ENCODE data around the gene CADPS. TPM values are rescaled to one million over a fixed set of nuclear protein-coding genes. Genes with fewer than 3 reads are reported as not detected.

CADPS gene
- total RNA-seq, 2 experiments from 2014 or later = not detected

- Mint-ChIP-seq H3K9me3 (no peaks in the 10 kb centered on the region), H3K27ac (no peak overlapping the region), H3K4me3 (no peak overlapping the region), H3K27me3 (no peaks in the 10 kb centered on the region), H3K4me1 (no peaks in the 10 kb centered on the region), H3K36me3 (ENCODE audit: low read depth) (no peaks in the 10 kb centered on the region)
- CTCF ChIA-PET = no interaction called here
- no peak for DNase-seq
- POLR2A ChIA-PET = no interaction called here
These were observed 29.2 kb downstream of the CADPS start for GRCh38 chr3:62845996-62846395.

DNA sequence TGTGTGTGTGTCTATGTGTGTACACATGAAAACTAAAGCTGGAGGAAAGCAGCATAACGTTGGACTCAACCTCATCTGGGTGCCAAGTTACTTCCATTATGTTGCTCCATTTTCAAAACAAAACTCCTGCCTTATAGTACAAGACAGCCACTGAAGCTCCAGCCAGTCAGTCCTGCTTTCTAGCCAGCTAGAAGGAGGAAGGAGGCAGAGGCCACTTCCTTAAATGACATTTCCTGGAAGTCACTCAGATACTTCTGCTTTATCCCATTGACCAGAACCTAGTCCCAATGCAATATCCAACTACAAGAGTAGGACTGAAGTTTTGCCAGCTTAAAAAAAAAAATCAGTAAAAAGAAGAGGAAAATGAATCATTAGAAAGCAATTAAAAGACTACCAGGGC lies 31.7 kb downstream of the CADPS start:
- ChIA-PET CTCF (no interaction called here), POLR2A (no interaction called here)
- no peak for DNase-seq
- no peaks in the 10 kb centered on the region for H3K27me3 Mint-ChIP-seq
- no peak overlapping the region for H3K4me3 Mint-ChIP-seq
- H3K36me3 Mint-ChIP-seq (ENCODE audit: low read depth) = no peaks in the 10 kb centered on the region
- H3K27ac Mint-ChIP-seq = no peak overlapping the region
- no peaks in the 10 kb centered on the region for H3K4me1 Mint-ChIP-seq
- H3K9me3 Mint-ChIP-seq = no peaks in the 10 kb centered on the region

- ChIA-PET POLR2A (no interaction called here), CTCF (no interaction called here)
- no peaks in the 10 kb centered on the region for H3K36me3 Mint-ChIP-seq (ENCODE audit: low read depth)
- H3K4me3 Mint-ChIP-seq = no peak overlapping the region
- H3K9me3 Mint-ChIP-seq = no peaks in the 10 kb centered on the region
- H3K27me3 Mint-ChIP-seq = no peaks in the 10 kb centered on the region
- H3K27ac Mint-ChIP-seq = no peak overlapping the region
- no peak for DNase-seq
- no peaks in the 10 kb centered on the region for H3K4me1 Mint-ChIP-seq
These were observed 35.5 kb downstream of the CADPS start for GRCh38 chr3:62839748-62840147.

GRCh38 chr3:62837145-62837787 lies 38.0 kb downstream of the CADPS start:
- H3K4me3 Mint-ChIP-seq = no peak overlapping the region
- H3K36me3 Mint-ChIP-seq (ENCODE audit: low read depth) = no peaks in the 10 kb centered on the region
- CTCF ChIA-PET = no interaction called here

GRCh38 chr3:62835554-62836236 lies 39.5 kb downstream of the CADPS start:
- Mint-ChIP-seq H3K27ac (no peak overlapping the region), H3K27me3 (no peaks in the 10 kb centered on the region), H3K4me3 (no peak overlapping the region), H3K4me1 (no peaks in the 10 kb centered on the region), H3K36me3 (ENCODE audit: low read depth) (no peaks in the 10 kb centered on the region), H3K9me3 (no peaks in the 10 kb centered on the region)
- POLR2A ChIA-PET = no interaction called here
- DNase-seq = no peak
- CTCF ChIA-PET = no interaction called here

More at GRCh38 chr3:62837145-62837787, 38.0 kb downstream of the CADPS start:
- POLR2A ChIA-PET = no interaction called here
- DNase-seq = no peak
- no peaks in the 10 kb centered on the region for H3K4me1 Mint-ChIP-seq
- no peaks in the 10 kb centered on the region for H3K27me3 Mint-ChIP-seq
- H3K27ac Mint-ChIP-seq = no peak overlapping the region
- no peaks in the 10 kb centered on the region for H3K9me3 Mint-ChIP-seq

DNA sequence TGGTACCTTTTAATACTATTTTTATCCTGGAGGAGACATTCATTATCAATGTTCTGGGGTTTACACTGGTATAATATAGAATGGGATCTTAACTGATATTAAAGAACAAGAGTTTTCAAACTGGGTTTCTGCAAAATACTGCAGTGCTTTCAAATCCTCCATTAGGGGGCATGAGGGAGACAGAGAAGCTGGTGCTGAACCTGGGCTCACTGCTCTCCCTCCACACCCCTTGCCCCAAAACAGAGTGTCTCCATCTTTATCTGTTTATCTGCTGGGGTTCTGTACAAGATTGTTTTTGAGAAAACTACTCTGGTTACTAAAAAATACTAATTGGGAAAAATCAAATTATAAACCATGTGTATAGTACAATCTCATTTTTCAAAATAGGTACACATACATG lies 41.7 kb downstream of the CADPS start:
- ChIA-PET CTCF (no interaction called here), POLR2A (no interaction called here)
- Mint-ChIP-seq H3K36me3 (ENCODE audit: low read depth) (no peaks in the 10 kb centered on the region), H3K9me3 (no peaks in the 10 kb centered on the region), H3K4me1 (no peaks in the 10 kb centered on the region), H3K27ac (no peak overlapping the region), H3K27me3 (no peaks in the 10 kb centered on the region), H3K4me3 (no peak overlapping the region)
- no peak for DNase-seq

DNA sequence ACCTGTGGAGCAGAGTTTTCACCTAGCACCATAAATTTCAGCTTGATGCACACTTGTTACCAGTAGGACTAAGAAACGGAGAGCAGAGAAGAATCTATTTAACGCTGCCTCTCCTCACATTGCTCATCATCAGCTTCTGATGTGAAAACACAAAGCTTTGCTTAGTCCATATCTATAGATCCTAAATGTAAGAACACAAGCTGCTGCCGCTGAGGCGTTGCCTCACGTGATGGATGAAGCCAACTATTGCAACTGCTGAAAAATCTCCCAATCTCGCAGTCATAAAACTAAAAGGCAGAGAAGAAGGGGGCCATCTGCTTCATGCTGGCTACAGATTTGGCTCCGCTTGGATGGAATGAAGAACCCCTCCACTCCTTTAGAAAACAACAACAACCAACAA lies 42.7 kb downstream of the CADPS start:
- no peak for DNase-seq
- POLR2A ChIA-PET = no interaction called here
- Mint-ChIP-seq H3K4me3 (no peak overlapping the region), H3K27ac (no peak overlapping the region), H3K36me3 (ENCODE audit: low read depth) (no peaks in the 10 kb centered on the region), H3K9me3 (no peaks in the 10 kb centered on the region), H3K27me3 (no peaks in the 10 kb centered on the region), H3K4me1 (no peaks in the 10 kb centered on the region)
- CTCF ChIA-PET = no interaction called here

DNA sequence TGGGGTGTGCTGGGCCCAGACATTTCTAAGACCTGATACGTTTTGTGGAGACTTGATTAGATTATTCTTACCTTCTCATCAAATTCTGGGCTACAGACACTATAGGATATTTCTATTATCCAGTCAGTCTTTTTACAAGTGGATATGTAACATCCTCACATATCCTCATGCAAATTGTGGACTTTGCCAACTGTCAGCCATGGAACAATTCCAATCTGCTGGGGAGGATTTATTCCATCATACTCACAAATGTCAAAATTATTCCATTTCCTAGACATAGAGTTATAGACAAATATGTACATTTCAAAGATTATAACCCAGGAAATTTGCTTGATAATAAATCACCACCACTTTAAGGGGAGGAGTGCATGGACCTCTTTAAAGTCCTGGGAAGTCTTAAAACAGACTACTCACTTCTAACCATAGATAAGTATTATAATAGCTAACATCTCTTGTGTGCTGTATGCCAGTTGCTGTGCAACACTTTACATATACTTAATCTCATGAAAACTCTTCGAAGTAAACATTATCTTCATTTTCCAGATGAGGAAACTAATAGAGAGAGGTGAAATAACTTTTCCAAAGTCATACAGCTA lies 44.4 kb downstream of the CADPS start:
- Mint-ChIP-seq H3K9me3 (no peaks in the 10 kb centered on the region), H3K4me3 (no peak overlapping the region), H3K4me1 (no peaks in the 10 kb centered on the region), H3K27ac (no peak overlapping the region), H3K27me3 (no peaks in the 10 kb centered on the region), H3K36me3 (ENCODE audit: low read depth) (no peaks in the 10 kb centered on the region)
- no peak for DNase-seq
- ChIA-PET CTCF (no interaction called here), POLR2A (no interaction called here)

DNA sequence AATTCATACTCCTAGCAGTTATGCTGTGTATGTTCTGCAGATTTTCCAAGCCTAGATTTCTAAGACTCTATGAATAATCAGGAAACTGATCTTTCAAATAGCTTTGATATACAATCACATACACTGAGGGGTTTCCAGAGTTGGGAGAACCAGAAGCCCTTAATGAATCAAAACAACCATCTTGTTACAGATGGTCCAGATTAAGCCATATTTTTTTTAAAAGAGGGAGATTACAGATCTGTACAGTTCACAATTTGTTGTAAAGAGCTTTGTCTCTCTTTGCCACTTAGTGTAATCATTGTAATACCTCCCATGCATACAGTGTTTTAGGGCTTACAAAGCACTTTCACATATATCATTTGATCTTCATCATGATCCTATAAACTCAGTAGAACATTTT lies 47.7 kb downstream of the CADPS start:
- H3K27ac Mint-ChIP-seq = no peak overlapping the region
- POLR2A ChIA-PET = no interaction called here
- no peaks in the 10 kb centered on the region for H3K36me3 Mint-ChIP-seq (ENCODE audit: low read depth)
- H3K9me3 Mint-ChIP-seq = no peaks in the 10 kb centered on the region
- no peaks in the 10 kb centered on the region for H3K4me1 Mint-ChIP-seq
- H3K27me3 Mint-ChIP-seq = no peaks in the 10 kb centered on the region
- CTCF ChIA-PET = no interaction called here
- no peak overlapping the region for H3K4me3 Mint-ChIP-seq
- DNase-seq = no peak

DNA sequence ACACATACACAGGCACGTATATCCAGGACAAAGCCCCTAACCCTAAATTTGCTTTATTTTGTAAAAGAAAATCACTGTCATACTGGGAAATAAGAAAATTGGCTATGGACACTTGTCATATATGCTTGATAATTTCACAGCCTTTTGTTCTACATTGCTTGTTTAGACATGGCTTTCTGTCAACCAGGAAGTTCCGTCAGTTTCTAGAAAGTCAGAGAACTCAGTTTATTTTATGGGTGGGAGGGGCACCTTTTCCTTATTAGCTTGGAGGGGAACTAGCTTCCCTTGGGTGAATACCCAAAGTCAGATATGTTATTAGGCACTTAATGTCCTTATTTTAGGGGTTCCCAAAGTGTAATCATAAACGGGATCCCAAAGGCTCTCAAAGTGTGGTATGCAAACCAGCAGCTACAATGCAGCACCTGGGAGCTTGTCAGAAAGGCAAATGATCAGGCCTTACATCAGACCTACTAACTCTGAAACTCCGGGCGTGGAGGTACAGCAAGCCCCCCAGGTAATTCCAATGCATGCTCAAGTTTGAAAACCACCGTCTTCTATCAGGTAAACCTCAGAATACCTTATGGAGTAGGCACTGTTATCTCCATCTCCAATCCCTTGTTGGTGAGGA lies 50.1 kb downstream of the CADPS start:
- H3K27me3 Mint-ChIP-seq = no peaks in the 10 kb centered on the region
- no peak overlapping the region for H3K4me3 Mint-ChIP-seq
- no peaks in the 10 kb centered on the region for H3K36me3 Mint-ChIP-seq (ENCODE audit: low read depth)
- DNase-seq = no peak
- ChIA-PET POLR2A (no interaction called here), CTCF (no interaction called here)
- no peak overlapping the region for H3K27ac Mint-ChIP-seq
- no peaks in the 10 kb centered on the region for H3K9me3 Mint-ChIP-seq
- H3K4me1 Mint-ChIP-seq = no peaks in the 10 kb centered on the region

DNA sequence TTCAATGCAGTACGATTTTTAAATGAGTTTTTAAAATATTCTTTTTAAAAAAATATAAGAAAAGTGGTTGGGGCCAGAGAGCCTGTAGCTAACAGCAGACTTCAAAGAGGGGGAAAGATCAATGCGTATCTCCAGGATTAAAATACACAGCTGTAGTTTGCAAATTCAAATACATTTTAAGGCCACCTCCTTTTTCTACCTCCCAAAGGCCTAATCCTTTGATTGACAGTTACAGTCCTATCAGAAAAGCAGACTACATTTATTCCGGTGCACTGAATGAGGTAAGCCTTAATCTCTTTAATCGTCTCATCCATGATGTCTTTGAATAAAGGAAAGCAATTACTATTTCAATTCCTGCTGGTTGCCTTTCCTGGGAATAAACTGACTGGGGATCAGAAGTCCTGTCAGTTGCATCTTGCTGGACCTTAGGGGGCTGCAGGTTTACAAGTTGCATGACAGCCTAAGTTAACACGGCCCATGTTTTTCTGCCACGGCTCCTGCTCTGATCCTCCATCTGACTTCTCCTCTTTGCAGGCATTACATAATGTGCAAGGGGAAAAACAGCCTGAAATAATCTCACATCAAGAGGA lies 51.7 kb downstream of the CADPS start:
- ChIA-PET CTCF (no interaction called here), POLR2A (no interaction called here)
- DNase-seq = no peak
- Mint-ChIP-seq H3K27me3 (no peaks in the 10 kb centered on the region), H3K4me1 (no peaks in the 10 kb centered on the region), H3K4me3 (no peak overlapping the region), H3K27ac (no peak overlapping the region), H3K9me3 (no peaks in the 10 kb centered on the region), H3K36me3 (ENCODE audit: low read depth) (no peaks in the 10 kb centered on the region)

DNA sequence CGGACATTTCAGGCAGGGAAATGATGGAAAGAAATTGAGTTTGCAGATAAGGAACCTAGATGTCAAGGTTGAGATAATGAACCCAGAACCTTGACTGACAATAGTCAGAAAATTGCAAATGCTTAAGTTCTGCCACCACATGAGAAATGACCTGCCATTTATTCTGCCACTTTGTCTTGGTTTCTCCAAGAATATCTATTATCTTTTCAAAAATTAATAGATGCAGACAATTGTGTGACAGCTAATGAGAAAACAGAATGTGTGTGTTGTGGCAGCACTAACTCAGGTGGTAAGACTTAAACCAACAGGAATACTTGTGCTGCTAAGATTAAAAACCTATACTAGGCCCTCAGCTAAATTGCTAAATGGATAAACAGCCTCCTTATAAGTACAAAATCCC lies 52.3 kb downstream of the CADPS start:
- ChIA-PET CTCF (no interaction called here), POLR2A (no interaction called here)
- no peaks in the 10 kb centered on the region for H3K9me3 Mint-ChIP-seq
- no peaks in the 10 kb centered on the region for H3K27me3 Mint-ChIP-seq
- no peak overlapping the region for H3K27ac Mint-ChIP-seq
- no peak for DNase-seq
- H3K4me3 Mint-ChIP-seq = no peak overlapping the region
- no peaks in the 10 kb centered on the region for H3K36me3 Mint-ChIP-seq (ENCODE audit: low read depth)
- peaks cover 5% of the 10 kb centered on the region for H3K4me1 Mint-ChIP-seq

- no peak overlapping the region for H3K4me3 Mint-ChIP-seq
- no peaks in the 10 kb centered on the region for H3K27me3 Mint-ChIP-seq
- POLR2A ChIA-PET = no interaction called here
- H3K36me3 Mint-ChIP-seq (ENCODE audit: low read depth) = no peaks in the 10 kb centered on the region
- no peaks in the 10 kb centered on the region for H3K9me3 Mint-ChIP-seq
- CTCF ChIA-PET = interaction anchor here (1.2 kb wide), 1 partner anchor 50 kb away, joined by 3 read pairs; no protein-coding TSS in a partner anchor
- peaks cover 13% of the 10 kb centered on the region for H3K4me1 Mint-ChIP-seq
- no peak for DNase-seq
- H3K27ac Mint-ChIP-seq = no peak overlapping the region
These were observed 56.9 kb downstream of the CADPS start for GRCh38 chr3:62818347-62818746.
